Measurements from ENCODE around the gene PDE9A.
"Not testable (repeated sequence)": the region's sequence is repeated elsewhere in the genome, so short reads cannot be mapped to it uniquely, and the experiment has no call there.

PDE9A gene

DNA sequence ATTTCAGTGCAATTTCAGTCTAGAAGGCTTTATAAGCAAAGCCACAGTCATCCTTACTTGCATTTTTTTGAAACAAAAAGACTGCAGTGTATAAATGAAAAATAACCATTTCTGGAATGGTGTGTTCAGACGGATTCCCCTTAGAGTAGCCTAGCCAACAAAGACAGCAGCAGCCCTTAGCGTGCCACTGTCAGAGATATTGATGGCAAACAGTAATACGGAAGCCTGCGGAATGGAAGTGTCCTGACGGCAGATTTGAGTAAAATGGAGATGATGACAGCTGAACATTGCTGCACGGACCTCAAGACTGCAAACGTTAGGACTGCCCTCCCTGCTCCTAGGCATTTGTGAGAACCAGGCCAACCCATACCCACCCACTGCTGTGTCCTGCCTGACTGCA is 54.7 kb downstream of the PDE9A start:
- no peak for DNase-seq (ENCODE audit: low read depth, low spot score)

DNA sequence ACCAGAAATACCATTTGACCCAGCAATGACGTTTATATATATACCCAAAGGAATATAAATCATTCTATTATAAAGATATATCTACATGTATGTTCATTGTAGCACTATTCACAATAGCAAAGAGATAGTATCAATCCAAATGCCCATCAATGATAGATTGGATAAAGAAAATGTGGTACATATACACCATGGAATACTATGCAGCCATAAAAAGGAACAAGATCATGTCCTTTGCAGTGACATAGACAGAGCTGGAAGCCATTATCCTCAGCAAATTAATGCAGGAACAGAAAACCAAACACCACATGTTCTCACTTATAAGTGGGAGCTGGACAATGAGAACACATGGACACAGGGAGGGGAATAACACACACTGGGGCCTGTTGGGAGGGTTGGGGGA is 55.5 kb downstream of the PDE9A start:
- not testable (repeated sequence) for DNase-seq (ENCODE audit: low read depth, low spot score)

- DNase-seq (ENCODE audit: low read depth, low spot score): no peak
Measured at GRCh38 chr21:42711667-42712066, 58.2 kb downstream of the PDE9A start.

DNA sequence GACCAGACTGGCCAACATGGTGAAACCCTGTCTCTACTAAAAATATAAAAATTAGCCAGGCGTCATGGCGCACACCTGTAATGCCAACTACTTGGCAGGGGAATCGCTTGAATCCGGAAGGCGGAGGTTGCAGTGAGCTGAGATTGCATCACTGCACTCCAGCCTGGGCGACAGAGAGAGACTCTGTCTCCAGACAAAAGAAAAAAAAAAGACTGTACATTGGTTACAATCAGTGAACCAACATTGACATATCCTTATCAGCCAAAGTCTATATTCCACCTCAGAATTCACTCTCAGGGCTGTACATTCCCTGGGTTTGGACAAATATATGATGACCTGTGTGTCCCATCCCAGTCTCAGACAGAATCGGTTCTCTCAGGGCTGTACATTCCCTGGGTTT is 62.0 kb downstream of the PDE9A start:
- DNase-seq (ENCODE audit: low read depth, low spot score): not testable (repeated sequence)

DNA sequence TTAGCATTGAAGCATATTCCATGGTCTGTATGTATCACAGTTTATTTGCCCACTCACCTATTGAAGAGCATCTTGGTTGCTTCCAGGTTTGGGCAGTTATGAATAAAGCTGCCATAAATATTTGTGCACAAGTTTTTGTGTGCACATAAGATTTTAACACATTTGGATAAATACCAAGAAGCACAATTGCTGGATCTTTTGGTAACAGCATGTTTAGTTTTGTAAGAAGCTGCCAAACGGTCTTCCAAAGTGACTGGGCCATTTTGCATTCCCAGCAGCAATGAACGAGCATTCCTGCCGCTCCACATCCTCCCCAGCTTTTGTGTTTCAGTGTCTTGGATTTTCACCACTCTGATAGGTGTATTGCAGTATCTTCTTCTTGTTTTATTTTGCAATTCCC is 62.7 kb downstream of the PDE9A start:
- no peak for DNase-seq (ENCODE audit: low read depth, low spot score)

DNA sequence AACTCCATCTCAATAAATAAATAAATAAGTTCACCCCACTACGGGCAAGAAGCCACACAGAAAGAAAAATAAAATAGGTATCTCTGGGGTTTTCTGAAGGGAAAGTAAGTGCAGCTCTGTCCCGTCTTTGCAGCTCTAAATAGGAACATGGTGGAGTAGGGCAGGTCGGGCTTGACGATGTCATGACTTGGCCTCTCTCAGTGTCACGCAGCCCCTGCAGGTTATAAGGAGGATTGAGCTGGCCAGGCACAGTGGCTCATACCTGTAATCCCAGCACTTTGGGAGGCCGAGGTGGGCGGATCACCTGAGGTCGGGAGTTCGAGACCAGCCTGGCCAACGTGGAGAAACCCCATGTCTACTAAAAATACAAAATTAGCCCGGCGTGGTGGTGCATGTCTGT is 67.1 kb downstream of the PDE9A start:
- DNase-seq (ENCODE audit: low read depth, low spot score): not testable (repeated sequence)

- no peak for DNase-seq (ENCODE audit: low read depth, low spot score)
Measured at GRCh38 chr21:42721341-42721824, 68.0 kb downstream of the PDE9A start.

- DNase-seq (ENCODE audit: low read depth, low spot score): no peak
Measured at GRCh38 chr21:42722153-42722552, 68.7 kb downstream of the PDE9A start.

DNA sequence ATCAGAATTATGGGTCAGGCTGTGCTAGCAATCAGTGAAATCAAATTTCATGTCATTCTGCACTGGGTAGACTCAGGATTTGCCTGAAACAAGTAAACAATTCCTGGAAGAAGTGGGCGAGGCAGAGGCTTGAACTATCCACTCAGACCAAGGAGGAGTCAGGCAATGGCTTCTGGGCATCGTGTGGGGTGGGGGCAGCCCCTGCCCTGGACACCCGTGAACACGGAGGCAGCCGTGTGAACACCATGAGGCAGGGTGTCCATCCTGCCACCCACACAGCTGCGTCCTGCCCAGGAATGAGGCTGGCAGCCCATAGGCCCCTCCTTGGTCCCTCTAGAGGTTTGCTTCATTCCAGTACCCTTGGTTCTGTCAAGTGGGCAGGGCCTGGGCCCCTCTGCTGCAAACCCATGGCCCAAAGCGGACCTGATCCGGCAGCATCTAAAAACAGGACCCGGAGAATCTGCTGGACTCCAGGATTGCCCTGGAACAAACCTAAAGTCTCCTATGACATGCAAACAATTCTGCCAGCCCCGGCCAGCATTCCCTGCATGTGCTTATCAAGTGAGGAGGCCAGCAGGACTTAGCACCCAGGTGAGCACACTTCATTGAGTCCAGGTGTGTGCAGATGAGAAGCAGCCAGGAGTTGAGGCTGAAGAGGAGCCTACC is 69.5 kb downstream of the PDE9A start:
- no peak for DNase-seq (ENCODE audit: low read depth, low spot score)

DNA sequence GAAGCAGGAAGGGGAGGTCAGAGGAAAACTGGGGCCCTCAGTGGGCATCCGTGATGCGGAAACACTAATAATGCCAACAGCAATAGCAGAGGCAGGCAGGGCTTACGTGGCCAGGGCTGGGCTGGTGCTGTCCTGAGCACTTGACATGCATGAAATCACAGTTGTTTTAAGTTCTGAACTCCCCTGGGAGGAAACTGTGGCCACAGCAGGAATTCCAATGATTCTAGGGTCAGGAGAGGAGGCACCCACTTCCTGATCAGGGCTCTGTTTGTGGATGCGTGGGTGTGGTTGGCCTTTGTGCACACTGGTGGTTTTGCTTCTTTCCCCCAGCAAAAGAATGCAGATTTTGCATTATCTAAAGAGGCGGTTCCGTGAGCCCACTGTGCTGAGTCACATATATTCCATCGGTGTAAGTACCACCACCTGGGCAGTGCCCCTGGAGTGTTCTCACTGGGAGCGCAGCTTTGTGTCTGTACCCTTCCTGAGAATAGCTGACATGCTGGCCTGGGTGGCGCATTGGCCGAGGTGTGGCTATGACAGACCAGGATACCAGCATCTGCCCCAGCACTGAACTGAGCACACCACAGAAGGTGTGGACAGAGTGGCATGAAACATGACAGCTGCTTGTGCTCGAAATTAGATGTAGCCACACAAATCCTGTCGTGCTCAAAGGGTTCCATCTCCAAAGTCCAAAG is 71.0 kb downstream of the PDE9A start:
- no peak for DNase-seq (ENCODE audit: low read depth, low spot score)

DNA sequence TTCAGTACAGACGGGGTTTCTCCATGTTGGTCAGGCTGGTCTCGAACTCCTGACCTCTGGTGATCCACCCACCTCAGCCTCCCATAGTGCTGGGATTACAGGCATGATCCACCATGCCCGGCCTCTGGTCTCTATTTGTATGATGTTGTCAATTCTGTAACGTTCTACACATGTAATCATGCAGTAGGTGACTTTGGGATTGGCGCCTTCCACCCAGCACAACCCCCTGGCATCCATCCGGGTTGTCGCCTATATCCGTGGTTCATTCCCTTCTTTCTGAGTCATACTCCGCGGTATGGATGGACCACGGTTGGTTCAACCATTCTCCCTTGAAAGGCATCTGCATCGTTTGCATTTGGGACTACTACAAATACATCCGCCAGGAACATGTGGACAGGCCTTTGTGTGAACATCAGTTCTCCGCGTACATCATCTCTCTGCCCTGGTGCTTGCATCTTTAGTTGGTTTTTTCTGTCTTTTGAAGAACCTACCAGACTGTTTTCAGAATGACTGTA is 72.1 kb downstream of the PDE9A start:
- no peak for DNase-seq (ENCODE audit: low read depth, low spot score)

GRCh38 chr21:42731264-42732032 is 78.0 kb downstream of the PDE9A start:
- no peak for DNase-seq (ENCODE audit: low read depth, low spot score)

- DNase-seq (ENCODE audit: low read depth, low spot score): no peak
Measured at GRCh38 chr21:42732033-42732410, 78.6 kb downstream of the PDE9A start.

DNA sequence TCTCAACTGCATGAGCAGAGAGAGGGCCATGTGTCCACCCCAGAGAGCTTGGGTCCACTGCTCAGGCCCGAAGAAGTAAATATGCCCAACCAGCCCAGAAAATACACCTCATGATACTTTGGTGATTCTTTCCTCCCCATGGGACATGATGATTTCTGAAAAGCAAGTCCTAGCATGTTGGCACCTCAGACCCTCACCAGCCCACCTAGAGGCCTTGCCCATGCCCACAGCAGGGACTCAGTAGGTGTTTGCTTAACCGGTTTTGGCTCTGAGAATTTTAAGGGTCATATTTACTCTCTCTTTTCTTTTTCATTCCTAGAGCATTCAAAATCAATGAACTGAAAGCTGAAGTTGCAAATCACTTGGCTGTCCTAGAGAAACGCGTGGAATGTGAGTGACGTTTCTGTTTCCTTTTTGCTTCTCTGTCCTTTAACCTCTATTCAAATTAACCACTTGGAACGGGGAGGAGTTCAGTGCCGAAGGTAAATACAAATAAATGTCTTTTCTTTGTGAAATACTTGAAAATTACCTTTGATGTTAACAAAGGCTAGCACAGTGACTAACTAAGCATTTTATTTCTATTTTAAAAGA is 79.7 kb downstream of the PDE9A start:
- DNase-seq (ENCODE audit: low read depth, low spot score): no peak

DNA sequence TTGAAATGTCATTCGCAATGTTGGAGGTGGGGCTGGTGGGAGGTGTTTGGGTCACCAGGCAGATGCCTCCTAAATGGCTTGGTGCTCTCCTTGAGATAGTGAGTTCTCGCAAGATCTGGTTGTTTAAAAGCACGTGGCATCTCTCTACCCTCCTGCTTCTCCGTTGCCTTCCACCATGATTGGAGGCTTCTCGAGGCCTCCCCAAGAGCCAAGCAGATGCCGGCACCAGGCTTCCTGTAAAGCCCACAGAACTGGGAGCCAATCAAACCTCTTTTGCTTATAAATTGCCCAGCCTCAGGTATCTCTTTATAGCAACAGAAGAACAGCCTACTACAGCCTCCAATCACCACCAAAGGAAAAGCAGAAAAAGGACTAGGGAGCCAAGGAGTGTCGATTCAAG is 80.5 kb downstream of the PDE9A start:
- no peak for DNase-seq (ENCODE audit: low read depth, low spot score)

GRCh38 chr21:42734323-42734971 is 81.0 kb downstream of the PDE9A start:
- no peak for DNase-seq (ENCODE audit: low read depth, low spot score)

- DNase-seq (ENCODE audit: low read depth, low spot score): no peak
Measured at GRCh38 chr21:42735061-42735460, 81.6 kb downstream of the PDE9A start.

DNA sequence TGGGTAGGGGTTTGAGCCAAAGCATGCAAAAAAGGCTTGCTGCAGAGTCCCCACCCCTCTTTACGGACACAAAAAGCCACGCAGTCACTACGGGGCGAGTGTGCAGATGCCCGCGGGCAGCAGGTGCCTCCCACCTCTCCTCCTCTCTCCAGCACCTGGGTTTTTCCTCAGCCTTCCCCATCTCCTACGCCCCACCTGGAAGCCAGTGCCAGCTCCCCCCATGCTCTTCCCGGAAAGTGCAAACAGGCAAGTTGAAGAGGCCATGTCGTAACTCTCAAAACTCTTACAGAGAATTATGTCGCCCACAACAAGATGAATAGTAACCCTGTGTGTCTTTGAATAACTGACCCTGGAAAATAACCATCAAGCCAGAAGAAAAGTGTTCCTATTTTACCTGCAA is 82.5 kb downstream of the PDE9A start:
- no peak for DNase-seq (ENCODE audit: low read depth, low spot score)

DNA sequence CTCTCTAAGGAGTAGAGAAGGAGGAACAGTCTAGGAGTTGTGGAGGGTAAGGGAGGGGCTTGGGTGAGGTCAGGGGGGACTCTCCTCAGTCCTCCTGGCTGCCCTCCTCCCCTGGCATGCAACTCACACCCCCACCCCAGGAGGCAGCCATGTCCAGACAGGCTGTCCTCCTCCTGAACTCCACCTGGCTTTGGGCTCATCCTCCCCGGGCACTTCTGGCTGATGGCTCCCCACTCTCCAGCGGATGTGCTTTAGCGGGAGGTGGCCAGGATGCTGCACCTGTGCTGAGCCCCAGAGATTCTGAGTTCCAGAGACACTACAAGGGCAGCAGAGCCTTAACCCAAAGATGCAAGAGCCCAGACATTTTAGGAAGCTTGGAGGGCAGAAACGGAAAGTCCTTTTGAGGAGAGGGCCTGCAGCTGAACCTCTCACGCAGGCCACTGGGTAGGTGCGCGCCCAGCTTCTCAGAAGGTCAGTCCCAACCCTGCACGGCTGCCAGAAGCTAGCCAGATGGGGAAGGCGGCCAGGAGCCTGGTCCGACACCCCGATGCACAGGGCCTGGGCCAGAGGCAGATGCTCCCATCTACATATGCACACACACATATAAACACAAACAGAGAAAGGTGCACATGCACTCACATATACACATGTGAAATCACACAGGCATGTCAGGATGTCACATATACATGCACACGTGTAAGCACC is 83.4 kb downstream of the PDE9A start:
- no peak for DNase-seq (ENCODE audit: low read depth, low spot score)

- no peak for DNase-seq (ENCODE audit: low read depth, low spot score)
Measured at GRCh38 chr21:42737951-42738590, 84.7 kb downstream of the PDE9A start.
